GM18873 (cell line): ENCODE measurements around the gene PPM1N.

Experiments
- ATAC-seq: cut with Tn5 transposase; IDR thresholded peaks from one replicate; pipeline ENCODE4 v1.9.1; 2021; ENCODE audit warnings: mild to moderate bottlenecking, moderate library complexity, moderate number of reproducible peaks; ENCODE audit not compliant: unreplicated experiment, low FRiP score

PPM1N gene

GRCh38 chr19:45485305-45486077 lies 12.8 kb upstream of the PPM1N start:
- peak; percentile 84 for ATAC-seq

GRCh38 chr19:45488708-45489107 lies 9.5 kb upstream of the PPM1N start:
- ATAC-seq: no peak

GRCh38 chr19:45489216-45489855 lies 8.9 kb upstream of the PPM1N start:
- no peak for ATAC-seq

GRCh38 chr19:45492137-45492626 lies 6.1 kb upstream of the PPM1N start:
- ATAC-seq: no peak

- no peak for ATAC-seq
Measured at GRCh38 chr19:45492627-45493470, 5.4 kb upstream of the PPM1N start.

- ATAC-seq: no peak
Measured at GRCh38 chr19:45494261-45494916, 3.9 kb upstream of the PPM1N start.

GRCh38 chr19:45495178-45495577 lies 3.1 kb upstream of the PPM1N start:
- ATAC-seq: no peak

GRCh38 chr19:45496349-45496953 lies 1.8 kb upstream of the PPM1N start:
- no peak for ATAC-seq

GRCh38 chr19:45497791-45498190 lies 452 bp upstream of the PPM1N start:
- no peak for ATAC-seq

- no peak for ATAC-seq
Measured at GRCh38 chr19:45499196-45500180, 1.2 kb downstream of the PPM1N start.

GRCh38 chr19:45500918-45501729 lies 2.9 kb downstream of the PPM1N start:
- ATAC-seq: no peak

GRCh38 chr19:45501730-45502014 lies 3.4 kb downstream of the PPM1N start:
- ATAC-seq: no peak

- ATAC-seq: no peak
Measured at GRCh38 chr19:45502111-45502510, 3.9 kb downstream of the PPM1N start.

- no peak for ATAC-seq
Measured at GRCh38 chr19:45503909-45504308, 5.7 kb downstream of the PPM1N start.

GRCh38 chr19:45505151-45505995 lies 7.1 kb downstream of the PPM1N start:
- no peak for ATAC-seq

- no peak for ATAC-seq
Measured at GRCh38 chr19:45505996-45506245, 7.7 kb downstream of the PPM1N start.

GRCh38 chr19:45506246-45506988 lies 8.2 kb downstream of the PPM1N start:
- peak; percentile 47 for ATAC-seq
